ENCODE measurements around the gene MED26. TPM values are rescaled to one million over a fixed set of nuclear protein-coding genes. Genes with fewer than 3 reads are reported as not detected.
A peak's percentile ranks its signal among the peaks of the same experiment; 100 is the strongest.

The MED26 gene
- total and polyA plus RNA-seq, 9 of the 15 experiments (the other 6 are each of a cell fraction or from before 2014, with no cell fraction given) = 0.71 to 15.1 (median 6.2) TPM

DNA sequence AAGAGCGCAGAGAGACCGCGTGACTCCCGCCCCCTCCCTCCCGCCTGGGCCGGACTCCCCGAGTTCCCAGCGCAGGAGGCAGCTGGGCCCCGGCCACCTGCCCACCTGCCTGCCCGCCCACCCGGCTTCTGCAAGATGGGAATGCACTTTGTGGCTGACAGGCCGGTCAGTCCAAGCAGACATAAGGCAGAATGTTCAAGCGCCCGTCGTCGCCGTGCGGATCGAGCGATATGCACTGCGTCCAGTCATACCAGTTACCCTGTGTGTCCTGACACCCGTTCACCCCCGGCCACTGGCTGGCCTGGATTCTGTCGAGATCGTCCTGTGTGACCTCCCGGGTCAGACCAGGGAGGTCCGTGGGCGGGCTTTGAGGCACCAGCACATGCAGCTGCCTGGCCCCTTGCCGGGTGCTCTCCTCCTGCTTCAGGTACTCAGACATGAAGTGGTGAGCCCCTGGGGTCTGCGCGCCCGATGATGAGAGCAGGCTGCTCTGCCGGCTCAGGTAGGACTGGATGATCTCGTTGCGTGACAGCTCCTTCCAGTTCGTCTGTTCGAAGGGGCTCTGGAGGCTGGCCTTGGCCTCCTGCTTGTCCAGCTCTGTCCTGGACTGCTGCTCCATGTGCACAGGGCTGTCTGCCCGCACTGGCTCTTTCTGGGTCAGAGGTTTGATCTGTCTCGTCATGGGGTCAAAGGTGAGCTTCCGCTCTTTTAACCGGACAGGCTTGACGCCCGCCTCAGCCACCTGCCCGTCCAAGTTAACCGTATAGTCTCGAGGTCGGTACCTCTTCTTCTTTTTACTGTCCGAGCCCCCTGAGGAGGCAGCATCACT, 51.9 kb downstream of the MED26 start:
- Histone ChIP-seq H3K27ac (ENCODE audit: extremely low read depth, low read depth, low read length) (no peak overlapping the region), H3K9me3 (replicated peaks; ENCODE audit: control insufficient read depth, insufficient read depth, low read depth, low read length) (no peaks in the 10 kb centered on the region), H3K79me2 (ENCODE audit: control insufficient read depth, insufficient read depth, low read length) (peaks cover 86% of the 10 kb centered on the region), H3K4me2 (ENCODE audit: insufficient read depth, low read length) (no peak overlapping the region), H2AFZ (ENCODE audit: low read depth, low read length) (no peak overlapping the region), H3K4me1 (replicated peaks in 1 of 2; ENCODE audit: control insufficient read depth in 2 of 2, insufficient read depth in 2 of 2, low read length in 2 of 2) (peaks cover 19 to 44% of the 10 kb centered on the region in 2 experiments; a peak in 4 of 5 replicates), H3K9me1 (ENCODE audit: control insufficient read depth, insufficient read depth, low read length) (peaks cover 4% of the 10 kb centered on the region), H4K20me1 (replicated peaks; ENCODE audit: control insufficient read depth, insufficient read depth, low read length) (peaks cover 13% of the 10 kb centered on the region; the same call in 1 of the 2 replicates), H3K4me3 (no peak overlapping the region), H3K36me3 (ENCODE audit: control insufficient read depth, insufficient read depth, low read length) (peaks cover 68% of the 10 kb centered on the region; the same call in 2 of the 3 replicates), H3K27me3 (ENCODE audit: control insufficient read depth in 2 of 2, insufficient read depth in 2 of 2, low read length in 2 of 2) (no peaks in the 10 kb centered on the region), H3K9ac (ENCODE audit: insufficient read depth in 1 of 2, low read depth in 2 of 2, low read length in 2 of 2) (peak overlapping the region in 1 of 2 experiments; percentile 20; a peak in 1 of 4 replicates)
- POLR2A ChIA-PET = interaction anchor here (1.1 kb wide), 1 partner anchor 8 kb away, joined by 3 read pairs; no protein-coding TSS in a partner anchor
- CTCF ChIA-PET (ENCODE audit: low intra/inter-chr PET ratio) = no interaction called here
- DNase-seq (ENCODE audit: extremely low read depth in 1 of 4, low spot score in 3 of 4) = no peak
- ATAC-seq = no peak
- intact Hi-C loops (cut with micrococcal nuclease) (no loop called here), in situ Hi-C loops (cut with MboI) (no loop called here)
- WGBS (ENCODE audit: insufficient coverage, low coverage, missing lambda C conversion rate) = 90% methylated on average over 35 of the region's 48 CpGs
- no peak for FAIRE-seq
- no TSS peak for BruUV-seq (replicated peaks)
- TF ChIP-seq THAP12 (CRISPR knock-in tag; IDR thresholded peaks at IDR 0.05) = no peak
- no peak for TF ChIP-seq CREB3L1 (IDR thresholded peaks at IDR 0.05; ENCODE audit: borderline replicate concordance, low read depth)
- TF ChIP-seq, protein P1, sequence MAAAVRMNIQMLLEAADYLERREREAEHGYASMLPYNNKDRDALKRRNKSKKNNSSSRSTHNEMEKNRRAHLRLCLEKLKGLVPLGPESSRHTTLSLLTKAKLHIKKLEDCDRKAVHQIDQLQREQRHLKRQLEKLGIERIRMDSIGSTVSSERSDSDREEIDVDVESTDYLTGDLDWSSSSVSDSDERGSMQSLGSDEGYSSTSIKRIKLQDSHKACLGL (CRISPR knock-in tag; IDR thresholded peaks at IDR 0.05; ENCODE audit: borderline replicate concordance, poor library complexity, severe bottlenecking) = no peak
- TF ChIP-seq HMGN3 (IDR thresholded peaks at IDR 0.05; ENCODE audit: borderline replicate concordance, extremely low read depth, insufficient read length, low read depth, low read length) = peak; percentile 15
- peak; percentile 17; the same call in 1 of the 2 replicates for TF ChIP-seq POLR2G (IDR thresholded peaks at IDR 0.05; ENCODE audit: low read depth, low read length)
- TF ChIP-seq, protein P2, sequence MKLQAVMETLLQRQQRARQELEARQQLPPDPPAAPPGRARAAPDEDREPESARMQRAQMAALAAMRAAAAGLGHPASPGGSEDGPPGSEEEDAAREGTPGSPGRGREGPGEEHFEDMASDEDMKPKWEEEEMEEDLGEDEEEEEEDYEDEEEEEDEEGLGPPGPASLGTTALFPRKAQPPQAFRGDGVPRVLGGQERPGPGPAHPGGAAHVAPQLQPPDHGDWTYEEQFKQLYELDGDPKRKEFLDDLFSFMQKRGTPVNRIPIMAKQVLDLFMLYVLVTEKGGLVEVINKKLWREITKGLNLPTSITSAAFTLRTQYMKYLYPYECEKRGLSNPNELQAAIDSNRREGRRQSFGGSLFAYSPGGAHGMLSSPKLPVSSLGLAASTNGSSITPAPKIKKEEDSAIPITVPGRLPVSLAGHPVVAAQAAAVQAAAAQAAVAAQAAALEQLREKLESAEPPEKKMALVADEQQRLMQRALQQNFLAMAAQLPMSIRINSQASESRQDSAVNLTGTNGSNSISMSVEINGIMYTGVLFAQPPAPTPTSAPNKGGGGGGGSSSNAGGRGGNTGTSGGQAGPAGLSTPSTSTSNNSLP (IDR thresholded peaks at IDR 0.05; ENCODE audit: borderline replicate concordance, low read depth, low read length) = no peak
- TF ChIP-seq SMARCB1 (IDR thresholded peaks at IDR 0.05; ENCODE audit: insufficient read length, low read depth) = no peak
- no peak for TF ChIP-seq ZNF584 (CRISPR knock-in tag; IDR thresholded peaks at IDR 0.05; ENCODE audit: low read depth)

Data from K562 (cell line).